ENCODE data around the gene ABCA7.

DNA sequence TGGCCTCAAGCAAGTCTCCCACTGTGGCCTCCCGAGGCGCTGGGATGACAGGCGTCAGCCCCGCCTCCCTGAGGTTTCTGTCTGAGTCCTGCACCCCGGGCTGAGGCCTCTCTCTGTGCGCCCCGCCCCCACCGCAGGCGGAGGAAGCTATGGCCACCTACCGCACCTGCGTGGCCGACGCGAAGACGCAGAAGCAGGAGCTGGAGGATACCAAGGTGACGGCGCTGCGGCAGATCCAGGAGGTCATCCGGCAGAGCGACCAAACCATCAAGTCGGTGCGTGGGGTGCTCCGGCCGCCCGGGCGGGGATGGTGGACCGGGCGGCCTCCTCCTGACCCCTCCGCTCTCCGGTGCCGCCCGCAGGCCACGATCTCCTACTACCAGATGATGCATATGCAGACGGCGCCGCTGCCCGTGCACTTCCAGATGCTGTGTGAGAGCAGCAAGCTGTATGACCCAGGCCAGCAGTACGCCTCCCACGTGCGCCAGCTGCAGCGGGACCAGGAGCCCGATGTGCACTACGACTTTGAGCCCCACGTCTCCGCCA is 39.7 kb downstream of the ABCA7 start:
- TF ChIP-seq EZH2phosphoT487 (IDR thresholded peaks at IDR 0.05; ENCODE audit: insufficient read depth, low read depth): no peak
- no peak for TF ChIP-seq EZH2 (IDR thresholded peaks at IDR 0.05; ENCODE audit: insufficient read depth, poor library complexity, severe bottlenecking)
